HG02981 (cell line): Measurements from ENCODE around the gene ARSK.

Source experiments
- ATAC-seq: cut with Tn5 transposase; IDR thresholded peaks from one replicate; pipeline ENCODE4 v1.9.1; 2021; ENCODE audit warnings: mild to moderate bottlenecking, moderate library complexity; ENCODE audit not compliant: unreplicated experiment

The ARSK gene

GRCh38 chr5:95646569-95647431 lies 91.9 kb downstream of the ARSK start, which contains the start of gene RFESD:
Gene RFESD, plus strand, starts transcription at chr5:95646777. Its CDS starts 5,495 bp downstream, at chr5:95652272.
- ATAC-seq = peak; percentile 97

GRCh38 chr5:95647886-95648860 lies 93.3 kb downstream of the ARSK start:
- no peak for ATAC-seq

DNA sequence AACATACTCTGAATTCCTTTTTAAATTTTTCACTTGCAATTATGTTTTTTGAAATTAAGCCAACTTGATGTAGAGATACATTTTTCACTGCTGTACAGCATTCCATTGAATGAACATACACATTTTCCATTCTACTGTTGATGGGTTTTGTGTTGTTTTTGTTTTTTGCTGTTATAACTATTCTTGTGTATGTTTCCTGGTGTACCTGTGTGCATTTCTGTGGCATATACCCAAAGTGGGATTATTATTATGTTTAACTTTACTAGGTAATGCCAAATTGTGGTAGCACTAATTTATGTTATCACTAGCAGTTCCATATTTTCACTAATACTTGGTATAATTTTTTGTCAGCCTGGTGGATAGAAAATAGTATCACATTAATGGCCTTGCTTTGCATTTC lies 94.4 kb downstream of the ARSK start:
- ATAC-seq = no peak

- no peak for ATAC-seq
Observed at GRCh38 chr5:95649842-95650620, 95.1 kb downstream of the ARSK start.

DNA sequence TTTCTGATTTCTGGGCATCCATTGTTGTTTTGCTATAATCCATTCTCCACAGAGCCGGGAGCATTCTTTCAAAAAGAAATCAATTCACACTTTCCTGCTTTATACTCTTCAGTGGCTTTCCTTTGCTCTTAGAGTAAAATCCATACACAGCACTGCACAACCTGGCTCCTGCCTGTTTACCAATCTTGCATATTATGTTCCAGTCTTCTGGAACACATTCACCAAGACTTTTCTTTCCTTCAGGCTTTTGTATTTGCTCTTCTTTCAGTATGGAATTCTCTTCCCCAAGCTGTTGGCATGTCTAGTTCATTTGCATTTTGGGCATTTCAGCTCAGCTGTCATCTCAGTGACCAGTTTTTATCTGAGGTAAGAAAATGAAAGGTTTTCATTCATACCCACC lies 97.9 kb downstream of the ARSK start:
- no peak for ATAC-seq

DNA sequence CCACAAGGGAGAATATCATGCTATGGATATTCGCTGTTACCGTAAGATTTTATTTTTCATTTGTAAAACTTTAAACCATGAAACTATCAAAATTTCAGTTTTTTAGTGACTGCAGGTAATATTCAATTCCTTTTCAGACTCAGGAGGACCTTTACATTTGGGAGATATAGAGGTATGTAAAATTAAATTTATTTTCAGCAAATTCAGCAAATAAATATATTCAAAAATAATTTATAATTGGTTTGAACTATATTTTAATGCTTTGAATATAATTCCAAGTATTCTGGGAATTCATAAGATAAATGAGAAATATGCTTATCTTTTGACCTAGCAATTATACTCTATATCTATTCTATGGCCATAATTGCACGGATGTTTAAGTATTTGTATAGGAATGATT lies 99.3 kb downstream of the ARSK start:
- ATAC-seq = no peak
